KOPT-K1 (cell line): ENCODE measurements around the gene AGAP2.
A peak's percentile ranks its signal among the peaks of the same experiment; 100 is the strongest.
"Not testable (repeated sequence)": the region's sequence is repeated elsewhere in the genome, so short reads cannot be mapped to it uniquely, and the experiment has no call there.

Experiments used
- H3K27ac ChIP-seq: fragments of 200-600 bp; sonication (generic); 2 replicates; pipeline ENCODE4 v1.5.1; 2016; ENCODE audit warnings: antibody characterized with exemption, mild to moderate bottlenecking, low read depth, low read length; ENCODE audit not compliant: poor library complexity, severe bottlenecking
- H3K36me3 ChIP-seq: fragments of 200-600 bp; sonication (generic); 2 replicates; pipeline ENCODE4 v1.5.1; 2017; ENCODE audit warnings: antibody characterized with exemption, mild to moderate bottlenecking, low read length, moderate library complexity; ENCODE audit not compliant: insufficient read depth
- H3K9me3 ChIP-seq: fragments of 200-600 bp; sonication (generic); 2 replicates; pipeline ENCODE4 v1.5.1; 2017; ENCODE audit warnings: antibody characterized with exemption, low read length, mild to moderate bottlenecking; ENCODE audit not compliant: insufficient read depth, poor library complexity, severe bottlenecking

Gene AGAP2

GRCh38 chr12:57693659-57694458, 44.7 kb downstream of the AGAP2 start, which contains the start of gene OS9:
Gene OS9 (plus strand): TSS chr12:57694132. CDS start chr12:57694162, 30 bp downstream.
- H3K36me3 ChIP-seq: peaks cover 34% of the 10 kb centered on the region
- no peaks in the 10 kb centered on the region for H3K9me3 ChIP-seq
- H3K27ac ChIP-seq: peak within 1 kb of the TSS; percentile 69

- Histone ChIP-seq H3K36me3 (peaks cover 29% of the 10 kb centered on the region), H3K27ac (no peak overlapping the region), H3K9me3 (no peaks in the 10 kb centered on the region)
Measured at GRCh38 chr12:57693317-57693658, 45.3 kb downstream of the AGAP2 start.

- Histone ChIP-seq H3K9me3 (no peaks in the 10 kb centered on the region), H3K36me3 (peaks cover 21% of the 10 kb centered on the region), H3K27ac (no peak overlapping the region)
Measured at GRCh38 chr12:57692500-57692899, 46.0 kb downstream of the AGAP2 start.

- H3K36me3 ChIP-seq: no peaks in the 10 kb centered on the region
- H3K27ac ChIP-seq: no peak overlapping the region
- H3K9me3 ChIP-seq: no peaks in the 10 kb centered on the region
Measured at GRCh38 chr12:57688931-57689330, 49.6 kb downstream of the AGAP2 start.

GRCh38 chr12:57687862-57688261, 50.7 kb downstream of the AGAP2 start:
- H3K27ac ChIP-seq: no peak overlapping the region
- H3K9me3 ChIP-seq: no peaks in the 10 kb centered on the region
- no peaks in the 10 kb centered on the region for H3K36me3 ChIP-seq

- Histone ChIP-seq H3K27ac (no peak overlapping the region), H3K9me3 (peaks cover 13% of the 10 kb centered on the region), H3K36me3 (no peaks in the 10 kb centered on the region)
Measured at GRCh38 chr12:57679697-57680096, 58.8 kb downstream of the AGAP2 start.

- not testable (repeated sequence) for H3K27ac ChIP-seq, H3K36me3 ChIP-seq
- peaks cover 13% of the 10 kb centered on the region for H3K9me3 ChIP-seq
Measured at GRCh38 chr12:57677947-57678346, 60.6 kb downstream of the AGAP2 start.

- Histone ChIP-seq H3K9me3 (no peaks in the 10 kb centered on the region), H3K36me3 (no peaks in the 10 kb centered on the region), H3K27ac (no peak overlapping the region)
Measured at GRCh38 chr12:57674691-57675090, 63.9 kb downstream of the AGAP2 start.
